ENCODE results near the gene LMTK2.

DNA sequence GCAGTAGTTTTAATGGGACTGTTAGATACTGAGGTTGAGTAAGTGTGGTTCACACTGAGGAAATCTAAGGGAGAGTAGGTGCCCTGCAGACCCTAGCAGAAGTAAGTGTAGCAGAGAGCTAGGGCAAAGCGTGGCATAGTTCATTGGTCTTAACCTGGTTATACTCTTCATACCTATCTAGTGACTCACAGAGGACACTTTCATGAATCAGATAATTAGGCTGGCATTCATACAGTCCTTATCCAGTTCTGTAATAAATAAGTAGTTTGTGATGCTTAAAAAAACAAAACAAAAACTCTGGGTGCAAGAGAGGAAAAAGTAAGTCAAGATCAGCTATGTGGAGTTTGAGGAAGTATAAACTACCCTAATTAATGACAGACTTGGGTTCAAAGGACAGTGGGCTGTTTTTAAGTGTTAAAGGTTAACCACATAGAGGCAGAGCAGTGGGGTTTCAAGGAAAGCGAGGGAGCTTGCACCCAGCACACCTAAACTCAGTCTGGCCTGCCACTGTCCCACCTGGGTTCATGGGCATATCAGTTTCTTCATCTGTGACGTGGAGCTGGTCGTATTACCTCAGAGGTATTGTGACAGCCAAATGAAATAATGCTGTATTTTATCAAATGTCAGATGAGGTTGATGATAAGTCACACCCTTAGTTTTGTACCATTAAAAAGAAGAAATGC is 27.1 kb downstream of the LMTK2 start:
- TF ChIP-seq EZH2 (IDR thresholded peaks at IDR 0.05; ENCODE audit: insufficient read depth, poor library complexity, severe bottlenecking): no peak
- TF ChIP-seq EZH2phosphoT487 (IDR thresholded peaks at IDR 0.05; ENCODE audit: insufficient read depth, low read depth): no peak
